H9 (cell line): ENCODE measurements around the gene ZNF646. TPM values are rescaled to one million over a fixed set of nuclear protein-coding genes. Genes with fewer than 3 reads are reported as not detected.

Experiments used
- DNase-seq: peaks from one replicate; pipeline ENCODE4 v3.0.0-alpha.2; 2017
- H2AFZ ChIP-seq: one replicate; pipeline ENCODE4 v1.6.1; 2013; ENCODE audit warnings: mild to moderate bottlenecking, low read length, control low read depth, moderate library complexity
- H2AK5ac ChIP-seq: 2 replicates; pipeline ENCODE4 v1.6.1; 2013; ENCODE audit warnings: low read length, control low read depth, mixed read lengths; ENCODE audit not compliant: insufficient read length
- H2BK120ac ChIP-seq: one replicate; pipeline ENCODE4 v1.6.1; 2013; ENCODE audit warnings: low read depth, mild to moderate bottlenecking, low read length, control low read depth, inconsistent platforms; ENCODE audit not compliant: poor library complexity, severe bottlenecking
- H2BK12ac ChIP-seq: 2 replicates; pipeline ENCODE4 v1.6.1; 2013; ENCODE audit warnings: low read length, control low read depth, mixed read lengths, low read depth; ENCODE audit not compliant: insufficient read length
- H2BK15ac ChIP-seq: 2 replicates; pipeline ENCODE4 v1.6.1; 2013; ENCODE audit warnings: low read depth, low read length, control low read depth
- H2BK20ac ChIP-seq: one replicate; pipeline ENCODE4 v1.6.1; 2013; ENCODE audit warnings: low read depth, mild to moderate bottlenecking, low read length, control low read depth, inconsistent platforms; ENCODE audit not compliant: poor library complexity, severe bottlenecking
- H2BK5ac ChIP-seq: 2 replicates; pipeline ENCODE4 v1.6.1; 2013; ENCODE audit warnings: low read length, control low read depth, mixed read lengths; ENCODE audit not compliant: insufficient read length
- H3K14ac ChIP-seq: 2 replicates; pipeline ENCODE4 v1.6.1; 2013; ENCODE audit warnings: low read length, control low read depth; ENCODE audit not compliant: insufficient read depth
- H3K18ac ChIP-seq: 2 replicates; pipeline ENCODE4 v1.6.1; 2013; ENCODE audit warnings: low read depth, mild to moderate bottlenecking, mixed read lengths, low read length, control low read depth; ENCODE audit not compliant: insufficient read length
- H3K23ac ChIP-seq: 2 replicates; pipeline ENCODE4 v1.6.1; 2013; ENCODE audit warnings: low read length, control low read depth, mixed read lengths, low read depth; ENCODE audit not compliant: insufficient read length
- H3K23me2 ChIP-seq: 2 replicates; pipeline ENCODE4 v1.6.1; 2013; ENCODE audit warnings: low read depth, mild to moderate bottlenecking, mixed read lengths, low read length, control low read depth; ENCODE audit not compliant: insufficient read length, poor library complexity, severe bottlenecking
- H3K27ac ChIP-seq: 2 replicates; pipeline ENCODE4 v1.5.1; 2013; ENCODE audit warnings: low read length, control low read depth, mixed read lengths, low read depth; ENCODE audit not compliant: insufficient read length
- H3K27me3 ChIP-seq: 2 replicates; pipeline ENCODE4 v1.6.1; 2013; ENCODE audit warnings: low read length, control low read depth, inconsistent platforms; ENCODE audit not compliant: insufficient read depth
- H3K4ac ChIP-seq: 2 replicates; pipeline ENCODE4 v1.6.1; 2013; ENCODE audit warnings: low read depth, mild to moderate bottlenecking, control low read depth, inconsistent platforms, low read length, moderate library complexity
- H3K4me1 ChIP-seq: 2 replicates; pipeline ENCODE4 v1.6.1; 2013; ENCODE audit warnings: low read length, control low read depth, inconsistent platforms; ENCODE audit not compliant: insufficient read depth
- H3K4me2 ChIP-seq: 2 replicates; pipeline ENCODE4 v1.6.1; 2013; ENCODE audit warnings: low read length, control low read depth, mixed read lengths; ENCODE audit not compliant: insufficient read length, insufficient read depth
- H3K56ac ChIP-seq: 2 replicates; pipeline ENCODE4 v1.6.1; 2013; ENCODE audit warnings: low read depth, mild to moderate bottlenecking, mixed read lengths, low read length, control low read depth; ENCODE audit not compliant: insufficient read length
- H3K79me1 ChIP-seq: 2 replicates; pipeline ENCODE4 v1.6.1; 2013; ENCODE audit warnings: low read depth, mild to moderate bottlenecking, moderate library complexity, low read length, control low read depth, inconsistent platforms; ENCODE audit not compliant: insufficient read depth, poor library complexity, severe bottlenecking
- H3K79me2 ChIP-seq: 2 replicates; pipeline ENCODE4 v1.6.1; 2013; ENCODE audit warnings: low read length, control low read depth, inconsistent platforms; ENCODE audit not compliant: insufficient read depth
- H3K9ac ChIP-seq: 2 replicates; pipeline ENCODE4 v1.6.1; 2013; ENCODE audit warnings: low read length, control low read depth, mixed read lengths; ENCODE audit not compliant: insufficient read length; ENCODE audit errors: extremely low read depth
- H3K9me3 ChIP-seq: one replicate; pipeline ENCODE4 v1.6.1; 2013; ENCODE audit warnings: low read depth, low read length, inconsistent platforms; ENCODE audit not compliant: control insufficient read depth
- H3T11ph ChIP-seq: one replicate; pipeline ENCODE4 v1.6.1; 2013; ENCODE audit warnings: mild to moderate bottlenecking, low read length, control low read depth, inconsistent platforms
- H4K20me1 ChIP-seq: one replicate; pipeline ENCODE4 v1.6.1; 2013; ENCODE audit not compliant: control insufficient read depth, insufficient read length, insufficient read depth
- H4K5ac ChIP-seq: 2 replicates; pipeline ENCODE4 v1.6.1; 2013; ENCODE audit warnings: low read depth, mild to moderate bottlenecking, mixed read lengths, low read length, control low read depth; ENCODE audit not compliant: insufficient read length
- H4K8ac ChIP-seq: replicated peaks from 2 replicates; pipeline ENCODE4 v1.6.1; 2013; ENCODE audit warnings: low read length, control low read depth, mixed read lengths, low read depth; ENCODE audit not compliant: insufficient read length
- H4K91ac ChIP-seq: 2 replicates; pipeline ENCODE4 v1.6.1; 2013; ENCODE audit warnings: low read depth, mild to moderate bottlenecking, moderate library complexity, mixed read lengths, low read length, control low read depth; ENCODE audit not compliant: insufficient read length
- H3K27ac Mint-ChIP-seq, 3 experiments: 2 replicates in 2 of 3; 3 replicates in 1 of 3; pipeline ENCODE4 v1.8.0; 2020 to 2021; ENCODE audit warnings: mixed read lengths in 3 of 3, mild to moderate bottlenecking in 1 of 3, moderate library complexity in 1 of 3
- H3K27me3 Mint-ChIP-seq: 2 replicates; pipeline ENCODE4 v1.8.0; 2021; ENCODE audit warnings: low read depth, mild to moderate bottlenecking, moderate library complexity, mixed read lengths
- H3K36me3 Mint-ChIP-seq, 3 experiments: 2 replicates in 2 of 3; 3 replicates in 1 of 3; pipeline ENCODE4 v1.8.0; 2020 to 2021; ENCODE audit warnings: low read depth in 3 of 3, mixed read lengths in 3 of 3; ENCODE audit not compliant: insufficient read depth in 1 of 3
- H3K4me1 Mint-ChIP-seq, 2 experiments: 2 replicates each; pipeline ENCODE4 v1.8.0; 2020; ENCODE audit warnings: mixed read lengths in 2 of 2
- H3K4me3 Mint-ChIP-seq, 2 experiments: 2 replicates in 1 of 2; 3 replicates in 1 of 2; pipeline ENCODE4 v1.8.0; 2020 to 2021; ENCODE audit warnings: mild to moderate bottlenecking in 2 of 2, mixed read lengths in 2 of 2, moderate library complexity in 1 of 2
- H3K9me3 Mint-ChIP-seq, 2 experiments: 2 replicates in 1 of 2; 3 replicates in 1 of 2; pipeline ENCODE4 v1.8.0; 2020; ENCODE audit warnings: mild to moderate bottlenecking in 2 of 2, mixed read lengths in 2 of 2, moderate library complexity in 1 of 2
- WGBS: extraction: QIAGEN DNeasy Blood & Tissue Kit; methylation state at CpG from one replicate; pipeline ENCODE4 v1.1.7; 2013; ENCODE audit warnings: missing lambda C conversion rate, low lambda C conversion rate, mixed read lengths; ENCODE audit not compliant: insufficient read length; ENCODE audit errors: extremely low coverage; 5-methylcytosine and 5-hydroxymethylcytosine counted together
- total RNA-seq: library from RNA; stranded (reverse); gene quantifications from 2 replicates; pipeline ENCODE4 v1.2.1, GENCODE V29; 2021
- TF ChIP-seq, protein P1 (sequence below): fragments of 200-600 bp; sonication (generic); conservative IDR thresholded peaks from 3 replicates; pipeline ENCODE4 v1.8.0; 2021; ENCODE audit warnings: antibody characterized with exemption, mild to moderate bottlenecking

Gene ZNF646
- total RNA-seq, 1 experiment from 2014 or later, result 29.2 TPM

- no peak overlapping the region for H4K91ac ChIP-seq
- no peak for DNase-seq
- Mint-ChIP-seq H3K4me1 (no peaks in the 10 kb centered on the region), H3K9me3 (no peaks in the 10 kb centered on the region), H3K36me3 (peaks cover 22 to 51% (median 40%) of the 10 kb centered on the region in 3 experiments), H3K4me3 (no peak overlapping the region; a peak in 1 of 5 replicates), H3K27ac (peak overlapping the region; percentile 22 to 49 (median 34); a peak in 4 of 7 replicates), H3K27me3 (no peaks in the 10 kb centered on the region)
- no peak overlapping the region for H3K9ac ChIP-seq
- no peak overlapping the region for H2AK5ac ChIP-seq
- no peak overlapping the region for H3K23ac ChIP-seq
- TF ChIP-seq, protein P1, sequence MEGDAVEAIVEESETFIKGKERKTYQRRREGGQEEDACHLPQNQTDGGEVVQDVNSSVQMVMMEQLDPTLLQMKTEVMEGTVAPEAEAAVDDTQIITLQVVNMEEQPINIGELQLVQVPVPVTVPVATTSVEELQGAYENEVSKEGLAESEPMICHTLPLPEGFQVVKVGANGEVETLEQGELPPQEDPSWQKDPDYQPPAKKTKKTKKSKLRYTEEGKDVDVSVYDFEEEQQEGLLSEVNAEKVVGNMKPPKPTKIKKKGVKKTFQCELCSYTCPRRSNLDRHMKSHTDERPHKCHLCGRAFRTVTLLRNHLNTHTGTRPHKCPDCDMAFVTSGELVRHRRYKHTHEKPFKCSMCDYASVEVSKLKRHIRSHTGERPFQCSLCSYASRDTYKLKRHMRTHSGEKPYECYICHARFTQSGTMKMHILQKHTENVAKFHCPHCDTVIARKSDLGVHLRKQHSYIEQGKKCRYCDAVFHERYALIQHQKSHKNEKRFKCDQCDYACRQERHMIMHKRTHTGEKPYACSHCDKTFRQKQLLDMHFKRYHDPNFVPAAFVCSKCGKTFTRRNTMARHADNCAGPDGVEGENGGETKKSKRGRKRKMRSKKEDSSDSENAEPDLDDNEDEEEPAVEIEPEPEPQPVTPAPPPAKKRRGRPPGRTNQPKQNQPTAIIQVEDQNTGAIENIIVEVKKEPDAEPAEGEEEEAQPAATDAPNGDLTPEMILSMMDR, result no peak
- no peak overlapping the region for H4K5ac ChIP-seq
- no peak overlapping the region for H2BK20ac ChIP-seq
- no peaks in the 10 kb centered on the region for H4K20me1 ChIP-seq
- WGBS, result no CpG with 5 or more reads among the region's 56 CpGs
- H3K9me3 ChIP-seq, result no peaks in the 10 kb centered on the region
- no peak overlapping the region for H2BK120ac ChIP-seq
- H3K27ac ChIP-seq, result no peak overlapping the region
- no peak overlapping the region for H2BK5ac ChIP-seq
- H3K23me2 ChIP-seq, result no peaks in the 10 kb centered on the region
- H3K14ac ChIP-seq, result no peak overlapping the region
- no peak overlapping the region for H3T11ph ChIP-seq
- no peak overlapping the region for H4K8ac ChIP-seq
- no peak overlapping the region for H3K18ac ChIP-seq
- H2BK15ac ChIP-seq, result no peak overlapping the region
- H3K79me2 ChIP-seq, result peaks cover 7% of the 10 kb centered on the region; the same call in 1 of the 2 replicates
- H3K4me2 ChIP-seq, result no peak overlapping the region
- no peaks in the 10 kb centered on the region for H3K4me1 ChIP-seq
- no peak overlapping the region for H2AFZ ChIP-seq
- no peak overlapping the region for H3K4ac ChIP-seq
- no peaks in the 10 kb centered on the region for H3K27me3 ChIP-seq
- peaks cover 4% of the 10 kb centered on the region for H3K79me1 ChIP-seq
- H3K56ac ChIP-seq, result no peak overlapping the region
- H2BK12ac ChIP-seq, result no peak overlapping the region
Observed at GRCh38 chr16:31063843-31064611, 10.2 kb upstream of the ZNF646 start.
